OCI-LY1 (cell line): ENCODE results near the gene GFOD1.

Source experiments
- H2AFZ ChIP-seq: fragments of 200-600 bp; sonication (generic), shearing (Covaris generic); 2 replicates; pipeline ENCODE4 v1.6.0; 2014; ENCODE audit warnings: antibody characterized with exemption, mild to moderate bottlenecking, low read length
- H3F3A ChIP-seq: fragments of 200-600 bp; sonication (generic), shearing (Covaris generic); 2 replicates; pipeline ENCODE4 v1.6.0; 2014; ENCODE audit warnings: mild to moderate bottlenecking, antibody characterized with exemption, low read length, moderate library complexity; ENCODE audit not compliant: insufficient read depth
- H3K27ac ChIP-seq: fragments of 200-600 bp; sonication (generic); 2 replicates; pipeline ENCODE4 v1.5.1; 2014; ENCODE audit warnings: low read length, mixed run types, mild to moderate bottlenecking, low read depth; ENCODE audit not compliant: poor library complexity, severe bottlenecking
- H3K27me3 ChIP-seq: fragments of 200-600 bp; sonication (generic); 2 replicates; pipeline ENCODE4 v1.6.0; 2014; ENCODE audit warnings: antibody characterized with exemption, mild to moderate bottlenecking, low read length, moderate library complexity; ENCODE audit not compliant: insufficient read depth
- H3K36me3 ChIP-seq: fragments of 200-600 bp; sonication (generic); 2 replicates; pipeline ENCODE4 v1.6.1; 2014; ENCODE audit warnings: mild to moderate bottlenecking, antibody characterized with exemption, low read length, moderate library complexity, mixed read lengths; ENCODE audit not compliant: insufficient read depth
- H3K4me1 ChIP-seq: fragments of 200-600 bp; sonication (generic); 2 replicates; pipeline ENCODE4 v1.5.1; 2014; ENCODE audit warnings: mild to moderate bottlenecking, low read length, moderate library complexity; ENCODE audit not compliant: insufficient read depth, severe bottlenecking
- H3K4me2 ChIP-seq: fragments of 200-600 bp; sonication (generic), shearing (Covaris generic); 2 replicates; pipeline ENCODE4 v1.6.1; 2014; ENCODE audit warnings: low read length
- H3K4me3 ChIP-seq: fragments of 200-600 bp; sonication (generic); 2 replicates; pipeline ENCODE4 v1.5.1; 2014; ENCODE audit warnings: low read length, low read depth, mild to moderate bottlenecking, mixed read lengths; ENCODE audit not compliant: poor library complexity, severe bottlenecking
- H3K79me2 ChIP-seq: fragments of 200-600 bp; shearing (Covaris generic); 2 replicates; pipeline ENCODE4 v1.6.1; 2016; ENCODE audit warnings: mixed run types, low read length, mixed read lengths; ENCODE audit not compliant: insufficient read depth
- H3K9ac ChIP-seq: fragments of 200-600 bp; sonication (generic), shearing (Covaris generic); 2 replicates; pipeline ENCODE4 v1.6.1; 2014; ENCODE audit warnings: mild to moderate bottlenecking, low read length, mixed read lengths
- H3K9me2 ChIP-seq: fragments of 200-600 bp; sonication (generic), shearing (Covaris generic); 2 replicates; pipeline ENCODE4 v1.6.1; 2014; ENCODE audit warnings: low read depth, mild to moderate bottlenecking, low read length, mixed read lengths
- H3K9me3 ChIP-seq: fragments of 200-600 bp; shearing (Covaris generic); 2 replicates; pipeline ENCODE4 v1.6.1; 2014; ENCODE audit warnings: low read length, mixed read lengths
- H4K20me1 ChIP-seq: fragments of 200-600 bp; sonication (generic), shearing (Covaris generic); 2 replicates; pipeline ENCODE4 v1.6.0; 2016; ENCODE audit warnings: mild to moderate bottlenecking, low read length; ENCODE audit not compliant: insufficient read depth
- EZH2 ChIP-seq: fragments of 200-600 bp; sonication (generic), shearing (Covaris generic); IDR thresholded peaks from 2 replicates; pipeline ENCODE4 v1.8.0; 2017; ENCODE audit warnings: borderline replicate concordance, mixed run types, mild to moderate bottlenecking, antibody characterized with exemption, low read length, moderate library complexity, mixed read lengths
- TF ChIP-seq, protein P1 (sequence below): fragments of 200-600 bp; sonication (generic), shearing (Covaris generic); IDR thresholded peaks from 2 replicates; pipeline ENCODE4 v1.5.1; 2017; ENCODE audit warnings: mild to moderate bottlenecking, antibody characterized with exemption, low read length, moderate library complexity, mixed read lengths

GFOD1 gene

DNA sequence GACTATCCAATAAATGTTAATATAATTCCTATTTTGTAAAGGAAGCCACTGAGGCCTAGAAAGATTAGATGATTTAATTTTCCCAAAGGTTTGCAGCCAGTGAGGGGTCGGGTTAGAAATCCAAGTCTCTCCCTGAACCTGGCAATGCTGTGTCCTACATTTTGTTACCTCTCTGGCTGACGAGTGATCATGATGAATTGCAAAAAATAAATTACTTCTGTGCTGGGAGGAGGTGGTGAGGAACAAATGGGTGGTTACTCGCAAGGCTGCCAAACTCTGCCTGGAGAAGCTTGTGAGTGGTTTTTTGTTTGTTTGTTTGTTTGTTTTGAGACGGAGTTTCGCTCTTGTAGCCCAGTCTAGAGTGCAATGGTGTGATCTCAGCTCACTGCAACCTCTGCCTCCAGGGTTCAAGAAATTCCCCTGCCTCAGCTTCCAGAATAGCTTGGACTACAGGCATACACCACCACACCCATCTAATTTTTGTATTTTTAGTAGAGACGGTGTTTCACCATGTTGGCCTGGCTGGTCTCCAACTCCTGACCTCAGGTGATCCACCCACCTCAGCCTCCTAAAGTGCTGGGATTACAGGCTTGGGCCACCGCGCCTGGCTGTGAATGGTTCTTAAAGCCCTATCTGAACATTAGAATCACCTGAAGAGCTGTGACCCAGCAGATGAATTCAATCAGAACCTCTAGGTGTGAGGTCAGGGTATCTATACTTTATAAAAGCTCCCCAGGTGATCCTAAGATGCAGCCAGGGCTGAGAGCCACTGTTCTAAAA, 138.9 kb downstream of the GFOD1 start:
- no peak overlapping the region for H3K4me2 ChIP-seq
- no peak overlapping the region for H3K4me3 ChIP-seq
- no peaks in the 10 kb centered on the region for H3K36me3 ChIP-seq
- H3K27ac ChIP-seq = no peak overlapping the region
- no peak overlapping the region for H2AFZ ChIP-seq
- no peaks in the 10 kb centered on the region for H3K79me2 ChIP-seq
- H4K20me1 ChIP-seq = no peaks in the 10 kb centered on the region
- H3K9me3 ChIP-seq = no peaks in the 10 kb centered on the region
- H3K4me1 ChIP-seq = no peaks in the 10 kb centered on the region
- TF ChIP-seq, protein P1, sequence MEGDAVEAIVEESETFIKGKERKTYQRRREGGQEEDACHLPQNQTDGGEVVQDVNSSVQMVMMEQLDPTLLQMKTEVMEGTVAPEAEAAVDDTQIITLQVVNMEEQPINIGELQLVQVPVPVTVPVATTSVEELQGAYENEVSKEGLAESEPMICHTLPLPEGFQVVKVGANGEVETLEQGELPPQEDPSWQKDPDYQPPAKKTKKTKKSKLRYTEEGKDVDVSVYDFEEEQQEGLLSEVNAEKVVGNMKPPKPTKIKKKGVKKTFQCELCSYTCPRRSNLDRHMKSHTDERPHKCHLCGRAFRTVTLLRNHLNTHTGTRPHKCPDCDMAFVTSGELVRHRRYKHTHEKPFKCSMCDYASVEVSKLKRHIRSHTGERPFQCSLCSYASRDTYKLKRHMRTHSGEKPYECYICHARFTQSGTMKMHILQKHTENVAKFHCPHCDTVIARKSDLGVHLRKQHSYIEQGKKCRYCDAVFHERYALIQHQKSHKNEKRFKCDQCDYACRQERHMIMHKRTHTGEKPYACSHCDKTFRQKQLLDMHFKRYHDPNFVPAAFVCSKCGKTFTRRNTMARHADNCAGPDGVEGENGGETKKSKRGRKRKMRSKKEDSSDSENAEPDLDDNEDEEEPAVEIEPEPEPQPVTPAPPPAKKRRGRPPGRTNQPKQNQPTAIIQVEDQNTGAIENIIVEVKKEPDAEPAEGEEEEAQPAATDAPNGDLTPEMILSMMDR = no peak
- no peak overlapping the region for H3K9ac ChIP-seq
- no peaks in the 10 kb centered on the region for H3K9me2 ChIP-seq
- H3F3A ChIP-seq = no peaks in the 10 kb centered on the region
- no peaks in the 10 kb centered on the region for H3K27me3 ChIP-seq

DNA sequence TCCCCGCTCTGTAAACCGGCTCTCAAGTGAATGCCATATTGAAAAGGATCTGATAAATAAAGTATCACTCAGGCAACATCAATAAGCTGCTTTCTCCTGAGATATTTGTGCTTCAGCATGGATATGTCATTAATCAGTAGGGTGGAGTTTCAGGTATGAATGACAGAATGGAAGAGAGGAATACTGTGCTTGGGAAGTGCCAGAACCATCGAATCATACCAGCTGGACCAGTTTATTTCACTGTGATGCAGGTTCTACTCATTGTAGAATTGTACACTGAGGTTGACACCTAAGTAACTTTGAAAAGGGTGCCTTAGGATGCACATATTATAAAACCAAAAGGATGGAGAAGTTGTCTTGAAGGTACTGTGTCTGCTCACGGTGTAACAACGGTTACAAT, 141.2 kb downstream of the GFOD1 start:
- TF ChIP-seq EZH2 = no peak
- TF ChIP-seq, protein P1 = no peak
- Histone ChIP-seq H3K9me2 (no peaks in the 10 kb centered on the region), H3K36me3 (no peaks in the 10 kb centered on the region; the same call in 1 of the 2 replicates), H3K4me2 (no peak overlapping the region), H3K79me2 (no peaks in the 10 kb centered on the region), H3K27me3 (no peaks in the 10 kb centered on the region), H4K20me1 (no peaks in the 10 kb centered on the region), H3K9me3 (peaks cover 6% of the 10 kb centered on the region), H3K4me3 (no peak overlapping the region), H3K4me1 (no peaks in the 10 kb centered on the region), H3K9ac (no peak overlapping the region), H2AFZ (no peak overlapping the region), H3K27ac (no peak overlapping the region), H3F3A (no peaks in the 10 kb centered on the region)

DNA sequence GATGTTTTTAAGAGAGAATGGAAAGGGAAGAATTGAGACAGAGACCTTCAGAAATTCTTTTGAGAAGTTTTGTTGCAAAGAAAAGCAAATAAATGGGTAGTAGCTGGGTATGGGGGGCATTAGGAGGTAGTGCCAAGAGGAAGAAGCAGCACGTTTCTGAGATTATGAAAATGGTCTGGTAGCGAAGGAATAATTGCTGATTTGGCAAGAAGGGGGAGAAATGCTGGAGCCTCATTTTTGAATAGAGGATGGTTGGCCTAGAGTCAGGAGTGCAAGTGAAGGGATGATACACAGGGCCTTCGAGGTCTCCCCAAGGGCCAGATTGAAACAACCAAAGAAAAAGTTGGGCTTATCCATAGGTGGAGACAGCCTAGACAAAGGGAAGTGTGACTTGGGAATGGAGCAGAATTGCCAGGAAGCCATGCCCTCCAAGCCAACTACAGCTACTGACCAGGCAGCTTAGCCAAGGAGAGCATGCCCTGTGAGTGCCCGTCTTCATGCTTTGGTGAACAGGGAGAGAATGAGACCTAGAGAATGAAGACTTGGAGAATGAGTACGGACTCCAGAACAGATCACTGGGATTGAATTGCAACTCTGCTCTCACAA, 144.9 kb downstream of the GFOD1 start:
- TF ChIP-seq EZH2 = no peak
- TF ChIP-seq, protein P1 = no peak
- peaks cover 6% of the 10 kb centered on the region for H3K9me3 ChIP-seq

More for the DNA sequence above, 144.9 kb downstream of the GFOD1 start:
- Histone ChIP-seq H3K9me2 (no peaks in the 10 kb centered on the region), H4K20me1 (no peaks in the 10 kb centered on the region), H3K4me2 (no peak overlapping the region), H3K27me3 (no peaks in the 10 kb centered on the region), H3K36me3 (no peaks in the 10 kb centered on the region; the same call in 1 of the 2 replicates), H3F3A (no peaks in the 10 kb centered on the region), H2AFZ (no peak overlapping the region), H3K27ac (no peak overlapping the region), H3K9ac (no peak overlapping the region), H3K4me1 (no peaks in the 10 kb centered on the region), H3K79me2 (no peaks in the 10 kb centered on the region), H3K4me3 (no peak overlapping the region)
